Subcutaneous abdominal adipose tissue (tissue), 5 donors: ENCODE measurements around the gene TK2.
"Not testable (repeated sequence)": the region's sequence is repeated elsewhere in the genome, so short reads cannot be mapped to it uniquely, and the experiment has no call there.

Source experiments
- H3K27ac ChIP-seq: one replicate; pipeline ENCODE4 v1.7.0; 2013; ENCODE audit warnings: low read depth, mild to moderate bottlenecking, inconsistent platforms, low read length, moderate library complexity
- H3K27me3 ChIP-seq, 5 donors: one replicate each; pipeline ENCODE4 v1.7.0; 2013; ENCODE audit warnings: low read length in 5 of 5, inconsistent platforms in 1 of 5; ENCODE audit not compliant: control insufficient read depth in 5 of 5, insufficient read depth in 4 of 5
- H3K36me3 ChIP-seq, 5 donors: one replicate each; pipeline ENCODE4 v1.7.0; 2013; ENCODE audit warnings: low read length in 5 of 5; ENCODE audit not compliant: control insufficient read depth in 5 of 5, insufficient read depth in 5 of 5
- H3K4me1 ChIP-seq, 5 donors: one replicate each; pipeline ENCODE4 v1.7.0; 2013; ENCODE audit warnings: low read length in 5 of 5, mild to moderate bottlenecking in 3 of 5, moderate library complexity in 1 of 5; ENCODE audit not compliant: control insufficient read depth in 5 of 5, insufficient read depth in 5 of 5
- H3K4me3 ChIP-seq, 5 donors: one replicate each; pipeline ENCODE4 v1.7.0; 2013; ENCODE audit warnings: low read length in 5 of 5, low read depth in 1 of 5
- H3K9ac ChIP-seq, 5 donors: one replicate each; pipeline ENCODE4 v1.7.0; 2013; ENCODE audit warnings: low read length in 5 of 5, mild to moderate bottlenecking in 4 of 5, moderate library complexity in 3 of 5
- H3K9me3 ChIP-seq, 5 donors: one replicate each; pipeline ENCODE4 v1.7.0; 2013; ENCODE audit warnings: low read length in 5 of 5; ENCODE audit not compliant: control insufficient read depth in 5 of 5
- donor health status: healthy.
- donor health status: healthy.
- donor health status: healthy.
- donor health status: healthy.
- donor health status: healthy.

Gene TK2

GRCh38 chr16:66574531-66574930, 24.6 kb upstream of the TK2 start:
- Histone ChIP-seq H3K27ac (no peak overlapping the region), H3K9ac (no peak overlapping the region), H3K4me1 (peaks cover 2 to 23% (median 22%) of the 10 kb centered on the region in 5 donors), H3K9me3 (no peaks in the 10 kb centered on the region), H3K27me3 (no peaks in the 10 kb centered on the region), H3K4me3 (no peak overlapping the region), H3K36me3 (no peaks in the 10 kb centered on the region)

GRCh38 chr16:66574081-66574480, 24.2 kb upstream of the TK2 start:
- no peak overlapping the region for H3K4me3 ChIP-seq
- H3K4me1 ChIP-seq = peaks cover 2 to 22% (median 17%) of the 10 kb centered on the region in 5 donors
- H3K9me3 ChIP-seq = no peaks in the 10 kb centered on the region
- H3K36me3 ChIP-seq = no peaks in the 10 kb centered on the region
- H3K9ac ChIP-seq = no peak overlapping the region
- no peaks in the 10 kb centered on the region for H3K27me3 ChIP-seq
- no peak overlapping the region for H3K27ac ChIP-seq

DNA sequence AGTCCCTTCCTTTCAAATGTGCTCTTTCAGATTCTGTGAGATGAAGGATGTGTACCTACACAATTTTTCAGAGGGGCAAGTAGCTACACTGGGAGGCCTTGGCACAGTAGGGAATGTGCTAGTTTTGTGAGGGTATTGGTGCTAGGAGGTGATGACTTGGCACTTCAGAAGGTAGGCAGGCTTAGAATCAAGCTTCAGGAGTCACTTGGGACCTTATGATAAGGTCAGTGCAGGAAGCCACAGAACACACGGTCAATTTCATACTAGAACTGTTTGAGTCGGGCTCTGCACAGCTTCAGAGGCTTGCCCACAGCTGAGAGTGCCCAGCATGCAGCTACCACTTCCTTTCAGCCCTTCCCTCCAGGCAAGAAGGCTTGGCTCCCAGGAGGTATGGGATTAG, 22.4 kb upstream of the TK2 start:
- Histone ChIP-seq H3K27me3 (no peaks in the 10 kb centered on the region), H3K9me3 (no peaks in the 10 kb centered on the region), H3K9ac (no peak overlapping the region), H3K4me1 (peaks cover 0 to 12% (median 3%) of the 10 kb centered on the region in 5 donors), H3K27ac (no peak overlapping the region), H3K36me3 (no peaks in the 10 kb centered on the region), H3K4me3 (no peak overlapping the region)

DNA sequence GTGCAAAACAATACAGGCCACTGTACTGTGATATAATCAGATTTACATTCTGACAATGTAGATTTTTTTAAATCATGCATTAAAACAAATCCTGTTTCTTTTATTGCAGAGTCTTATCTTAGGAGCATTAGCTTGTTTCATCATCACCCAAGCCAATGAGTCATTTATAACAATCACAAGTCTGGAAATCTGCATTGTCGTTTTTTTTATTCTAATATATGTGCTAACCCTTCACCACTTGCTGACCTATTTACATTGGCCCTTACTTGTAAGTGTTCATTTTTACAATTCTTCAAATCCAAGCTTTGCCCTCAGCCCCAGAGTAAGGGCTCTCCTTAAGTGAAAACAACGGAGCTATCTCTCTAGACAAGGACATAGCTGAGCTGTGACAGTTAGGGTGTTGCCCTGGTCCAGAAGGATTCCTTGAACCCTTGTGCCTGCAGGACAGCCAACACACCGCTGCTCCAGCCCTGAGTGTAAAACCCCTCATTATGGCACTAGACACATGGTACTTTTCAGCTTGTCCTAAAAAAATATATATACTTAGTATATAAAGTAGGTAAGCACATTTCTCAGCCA, 20.0 kb upstream of the TK2 start:
- H3K4me1 ChIP-seq = peaks cover 0 to 9% (median 0%) of the 10 kb centered on the region in 5 donors
- no peak overlapping the region for H3K9ac ChIP-seq
- H3K27ac ChIP-seq = no peak overlapping the region
- peaks cover 0 to 16% (median 15%) of the 10 kb centered on the region in 5 donors for H3K36me3 ChIP-seq
- no peaks in the 10 kb centered on the region for H3K9me3 ChIP-seq
- H3K27me3 ChIP-seq = no peaks in the 10 kb centered on the region
- H3K4me3 ChIP-seq = no peak overlapping the region

- Histone ChIP-seq H3K4me3 (no peak overlapping the region), H3K9ac (no peak overlapping the region), H3K36me3 (peaks cover 0 to 20% (median 15%) of the 10 kb centered on the region in 5 donors), H3K27me3 (no peaks in the 10 kb centered on the region), H3K27ac (no peak overlapping the region), H3K4me1 (peaks cover 0 to 9% (median 0%) of the 10 kb centered on the region in 5 donors), H3K9me3 (no peaks in the 10 kb centered on the region)
These were observed 19.2 kb upstream of the TK2 start for GRCh38 chr16:66569131-66569530.

DNA sequence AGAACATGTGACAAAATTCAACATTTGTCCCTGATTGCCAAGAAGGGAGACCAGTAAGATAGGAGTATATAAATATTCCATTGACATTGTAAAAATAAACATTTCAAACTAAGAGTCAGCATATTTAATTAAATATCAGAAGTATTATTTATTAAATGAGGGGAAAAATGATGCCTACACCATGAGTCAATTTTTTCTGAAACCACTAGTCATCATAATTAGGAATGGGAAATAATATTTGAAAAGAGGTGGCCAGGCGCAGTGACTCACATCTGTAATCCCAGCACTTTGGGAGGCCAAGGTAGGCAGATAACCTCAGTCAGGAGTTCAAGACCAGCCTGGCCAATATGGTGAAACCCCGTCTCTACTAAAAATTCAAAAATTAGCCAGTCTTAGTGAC, 18.4 kb upstream of the TK2 start:
- Histone ChIP-seq H3K27ac (no peak overlapping the region), H3K4me3 (no peak overlapping the region), H3K27me3 (no peaks in the 10 kb centered on the region), H3K4me1 (peaks cover 0 to 9% (median 0%) of the 10 kb centered on the region in 5 donors), H3K36me3 (peaks cover 3 to 27% (median 16%) of the 10 kb centered on the region in 5 donors), H3K9ac (no peak overlapping the region), H3K9me3 (no peaks in the 10 kb centered on the region)

GRCh38 chr16:66567270-66567669, 17.3 kb upstream of the TK2 start:
- H3K4me1 ChIP-seq, H3K27me3 ChIP-seq, H3K4me3 ChIP-seq, H3K9ac ChIP-seq, H3K9me3 ChIP-seq, H3K27ac ChIP-seq: not testable (repeated sequence)
- H3K36me3 ChIP-seq = peaks cover 7 to 30% (median 16%) of the 10 kb centered on the region in 5 donors

- Histone ChIP-seq H3K9ac (no peak within 1 kb of the TSS), H3K27ac (no peak within 1 kb of the TSS), H3K9me3 (no peaks in the 10 kb centered on the region), H3K27me3 (no peaks in the 10 kb centered on the region), H3K4me3 (no peak within 1 kb of the TSS), H3K4me1 (peaks cover 0 to 16% (median 2%) of the 10 kb centered on the region in 5 donors), H3K36me3 (peaks cover 7 to 33% (median 16%) of the 10 kb centered on the region in 5 donors)
These were observed 16.4 kb upstream of the TK2 start, which contains the start of gene CMTM1 for GRCh38 chr16:66566051-66566901. Gene CMTM1 (plus strand): TSS chr16:66566439. CDS start chr16:66566514, 75 bp downstream.

GRCh38 chr16:66563574-66564334, 13.8 kb upstream of the TK2 start:
- Histone ChIP-seq H3K36me3 (peaks cover 7 to 53% (median 18%) of the 10 kb centered on the region in 5 donors), H3K27me3 (no peaks in the 10 kb centered on the region), H3K9ac (no peak overlapping the region), H3K9me3 (no peaks in the 10 kb centered on the region), H3K27ac (no peak overlapping the region), H3K4me3 (no peak overlapping the region), H3K4me1 (peaks cover 0 to 8% (median 3%) of the 10 kb centered on the region in 5 donors)
